SK-N-SH (cell line): Measurements from ENCODE around the gene GOLGA6A. TPM values are rescaled to one million over a fixed set of nuclear protein-coding genes. Genes with fewer than 3 reads are reported as not detected.

ENCODE experiments used
- CTCF ChIP-seq: fragments of 200-600 bp; sonication (generic); IDR thresholded peaks from 2 replicates; pipeline ENCODE4 v1.6.1; 2017; ENCODE audit warnings: antibody characterized with exemption, mild to moderate bottlenecking, moderate library complexity
- EZH2phosphoT487 ChIP-seq: fragments of 200-600 bp; sonication (generic); IDR thresholded peaks from 2 replicates; pipeline ENCODE4 v1.6.1; 2017; ENCODE audit warnings: low read depth, mixed run types, mild to moderate bottlenecking, antibody characterized with exemption, moderate library complexity, borderline replicate concordance
- FOXJ3 ChIP-seq: sonication (generic); formaldehyde crosslinking; IDR thresholded peaks from 2 replicates; pipeline ENCODE4 v1.5.1; 2020; ENCODE audit warnings: mild to moderate bottlenecking, missing genetic modification reagents
- GABPA ChIP-seq: IDR thresholded peaks from 2 replicates; pipeline ENCODE4 v1.4.0; 2012; ENCODE audit warnings: low read depth, mild to moderate bottlenecking
- MAX ChIP-seq: IDR thresholded peaks from 2 replicates; pipeline ENCODE4 v1.4.0; 2012; ENCODE audit warnings: low read depth
- MEF2A ChIP-seq: IDR thresholded peaks from 2 replicates; pipeline ENCODE4 v1.4.0; 2012; ENCODE audit warnings: low read depth, borderline replicate concordance
- MXI1 ChIP-seq: IDR thresholded peaks from 2 replicates; pipeline ENCODE4 v1.6.1; 2012; ENCODE audit warnings: mild to moderate bottlenecking, low read depth, low read length, improper control_type of control experiment
- NRF1 ChIP-seq: IDR thresholded peaks from 2 replicates; pipeline ENCODE4 v1.6.1; 2012; ENCODE audit warnings: low read depth, mild to moderate bottlenecking, low read length
- POLR2AphosphoS5 ChIP-seq: IDR thresholded peaks from 2 replicates; pipeline ENCODE4 v1.6.1; 2012; ENCODE audit warnings: low read depth, low read length
- RAD21 ChIP-seq: IDR thresholded peaks from 2 replicates; pipeline ENCODE4 v1.6.1; 2012; ENCODE audit warnings: mild to moderate bottlenecking, low read length
- RFX5 ChIP-seq: IDR thresholded peaks from 2 replicates; pipeline ENCODE4 v1.6.1; 2012; ENCODE audit warnings: mild to moderate bottlenecking, improper control_type of control experiment, low read length
- SMC3 ChIP-seq: IDR thresholded peaks from 2 replicates; pipeline ENCODE4 v1.6.1; 2012; ENCODE audit warnings: low read depth, low read length, improper control_type of control experiment
- TCF12 ChIP-seq: IDR thresholded peaks from 2 replicates; pipeline ENCODE4 v1.4.0; 2012
- TEAD4 ChIP-seq: IDR thresholded peaks from 2 replicates; pipeline ENCODE4 v1.4.0; 2012; ENCODE audit warnings: mild to moderate bottlenecking, borderline replicate concordance; ENCODE audit not compliant: insufficient read depth
- YY1 ChIP-seq: IDR thresholded peaks from 2 replicates; pipeline ENCODE4 v1.4.0; 2012; ENCODE audit warnings: low read depth, mild to moderate bottlenecking
- ZBTB33 ChIP-seq: IDR thresholded peaks from 2 replicates; pipeline ENCODE4 v1.4.0; 2012; ENCODE audit warnings: low read depth, borderline replicate concordance
- polyA plus RNA-seq, 3 experiments: library from polyadenylated mRNA; depleted of rRNA; stranded (reverse); fragments of >200 nt; gene quantifications; 2 replicates each; pipeline ENCODE4 v1.2.3, GENCODE V29; 2012
- TF ChIP-seq, protein P1 (sequence below): fragments of 150-350 bp; IDR thresholded peaks from 2 replicates; pipeline ENCODE4 v1.6.1; 2017; ENCODE audit warnings: antibody characterized with exemption, low read length, low read depth, borderline replicate concordance
- TF ChIP-seq, protein P2 (sequence below): IDR thresholded peaks from 2 replicates; pipeline ENCODE4; 2012

Gene GOLGA6A
- polyA plus RNA-seq, 1 of the 3 experiments (the other 2 are of a cell fraction): not detected

GRCh38 chr15:74127255-74127953, 45.1 kb upstream of the GOLGA6A start (continued):
- TF ChIP-seq MAX: peak; percentile 22; the same call in 1 of the 2 replicates
- TF ChIP-seq ZBTB33: no peak
- TF ChIP-seq MXI1: peak; percentile 28; the same call in 1 of the 2 replicates
- 0 out of 2 replicates have a peak, but pooled peaks have one; percentile 22 for TF ChIP-seq FOXJ3 (CRISPR knock-in tag)
- TF ChIP-seq YY1: no peak
- no peak for TF ChIP-seq TCF12
- TF ChIP-seq, protein P1, sequence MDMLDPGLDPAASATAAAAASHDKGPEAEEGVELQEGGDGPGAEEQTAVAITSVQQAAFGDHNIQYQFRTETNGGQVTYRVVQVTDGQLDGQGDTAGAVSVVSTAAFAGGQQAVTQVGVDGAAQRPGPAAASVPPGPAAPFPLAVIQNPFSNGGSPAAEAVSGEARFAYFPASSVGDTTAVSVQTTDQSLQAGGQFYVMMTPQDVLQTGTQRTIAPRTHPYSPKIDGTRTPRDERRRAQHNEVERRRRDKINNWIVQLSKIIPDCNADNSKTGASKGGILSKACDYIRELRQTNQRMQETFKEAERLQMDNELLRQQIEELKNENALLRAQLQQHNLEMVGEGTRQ: no peak
- TF ChIP-seq RFX5: no peak
- TF ChIP-seq SMC3: peak; percentile 99
- no peak for TF ChIP-seq GABPA
- TF ChIP-seq CTCF: peak; percentile 80
- no peak for TF ChIP-seq NRF1
- TF ChIP-seq, protein P2, sequence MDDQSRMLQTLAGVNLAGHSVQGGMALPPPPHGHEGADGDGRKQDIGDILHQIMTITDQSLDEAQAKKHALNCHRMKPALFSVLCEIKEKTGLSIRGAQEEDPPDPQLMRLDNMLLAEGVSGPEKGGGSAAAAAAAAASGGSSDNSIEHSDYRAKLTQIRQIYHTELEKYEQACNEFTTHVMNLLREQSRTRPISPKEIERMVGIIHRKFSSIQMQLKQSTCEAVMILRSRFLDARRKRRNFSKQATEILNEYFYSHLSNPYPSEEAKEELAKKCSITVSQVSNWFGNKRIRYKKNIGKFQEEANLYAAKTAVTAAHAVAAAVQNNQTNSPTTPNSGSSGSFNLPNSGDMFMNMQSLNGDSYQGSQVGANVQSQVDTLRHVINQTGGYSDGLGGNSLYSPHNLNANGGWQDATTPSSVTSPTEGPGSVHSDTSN: no peak
- no peak for TF ChIP-seq TEAD4
- peak; percentile 97 for TF ChIP-seq RAD21
- no peak for TF ChIP-seq EZH2phosphoT487
- TF ChIP-seq MEF2A: no peak
- no peak for TF ChIP-seq POLR2AphosphoS5
- TF ChIP-seq, all 33 proteins: peak for 11
